GM12892 (cell line): ENCODE data around the gene RRP1B.

Experiments
- DNase-seq: peaks from one replicate; pipeline ENCODE4 v3.0.0; 2011; ENCODE audit not compliant: insufficient read length
- FAIRE-seq: peaks from 2 replicates; lab custom pipeline; 2011; peaks lifted over from hg19 to GRCh38; lab: Jason Lieb, UNC
- POLR2A ChIP-seq: IDR thresholded peaks from 2 replicates; pipeline ENCODE4 v1.6.1; 2011; ENCODE audit warnings: low read depth, low read length, control low read depth
- POLR2AphosphoS5 ChIP-seq: IDR thresholded peaks from 2 replicates; pipeline ENCODE4 v1.6.1; 2011; ENCODE audit warnings: low read depth, low read length, control low read depth
- TAF1 ChIP-seq: IDR thresholded peaks from 2 replicates; pipeline ENCODE4 v1.6.1; 2011; ENCODE audit warnings: low read depth, mild to moderate bottlenecking, control low read depth, low read length, borderline replicate concordance

The RRP1B gene

GRCh38 chr21:43624339-43624738 is 35.0 kb upstream of the RRP1B start:
- no peak for FAIRE-seq
- TF ChIP-seq TAF1 (no peak), POLR2AphosphoS5 (no peak), POLR2A (no peak)
- no peak for DNase-seq

DNA sequence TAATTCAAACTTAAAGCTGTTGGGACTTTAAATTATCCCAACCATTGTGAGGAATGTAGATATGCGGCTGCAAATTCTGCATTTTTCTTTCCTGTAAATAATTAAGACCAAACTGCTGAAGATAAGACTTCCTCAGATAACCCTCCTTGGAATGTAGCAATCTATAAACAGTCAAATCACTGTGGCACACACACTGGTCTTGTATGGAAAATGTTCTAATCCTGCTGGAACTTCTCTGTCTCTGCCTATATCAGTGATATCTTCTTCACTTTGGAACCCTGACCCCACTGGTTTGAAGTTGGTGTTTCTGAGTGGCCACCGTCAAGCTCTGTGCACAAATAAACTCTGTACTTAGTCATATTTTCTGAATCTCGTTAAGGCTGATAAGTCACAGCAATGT is 33.0 kb upstream of the RRP1B start:
- no peak for FAIRE-seq
- no peak for DNase-seq
- TF ChIP-seq TAF1, result no peak
- TF ChIP-seq POLR2AphosphoS5, result no peak
- TF ChIP-seq POLR2A, result no peak

DNA sequence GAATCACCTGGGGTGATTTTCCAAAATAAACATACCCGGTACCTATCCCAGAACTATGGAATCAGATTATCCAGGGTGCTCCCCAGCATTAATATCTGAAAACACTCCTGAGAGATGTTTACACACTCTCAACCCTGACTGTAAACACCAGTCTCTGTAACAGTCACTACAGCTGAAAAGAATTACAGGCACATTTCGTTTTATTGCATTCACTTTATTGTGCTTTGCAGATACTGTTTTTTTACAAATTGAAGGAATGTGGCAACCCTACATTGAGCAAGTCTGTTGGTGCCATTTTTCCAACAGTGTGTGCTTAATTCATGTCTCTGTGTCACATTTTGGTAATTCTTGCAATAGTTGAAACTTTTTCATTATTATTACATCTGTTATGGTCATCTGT is 31.8 kb upstream of the RRP1B start:
- TF ChIP-seq POLR2A (no peak), POLR2AphosphoS5 (no peak), TAF1 (no peak)

GRCh38 chr21:43631411-43632107 is 27.8 kb upstream of the RRP1B start:
- FAIRE-seq (no peak), DNase-seq (no peak)
- no peak for TF ChIP-seq POLR2AphosphoS5
- TF ChIP-seq TAF1, result no peak
- TF ChIP-seq POLR2A, result no peak

More for the DNA sequence above, 31.8 kb upstream of the RRP1B start:
- no peak for FAIRE-seq
- DNase-seq, result no peak

- TF ChIP-seq POLR2AphosphoS5, result no peak
- TF ChIP-seq TAF1, result no peak
- no peak for TF ChIP-seq POLR2A
- DNase-seq (no peak), FAIRE-seq (no peak)
Measured at GRCh38 chr21:43632373-43632905, 26.9 kb upstream of the RRP1B start.

DNA sequence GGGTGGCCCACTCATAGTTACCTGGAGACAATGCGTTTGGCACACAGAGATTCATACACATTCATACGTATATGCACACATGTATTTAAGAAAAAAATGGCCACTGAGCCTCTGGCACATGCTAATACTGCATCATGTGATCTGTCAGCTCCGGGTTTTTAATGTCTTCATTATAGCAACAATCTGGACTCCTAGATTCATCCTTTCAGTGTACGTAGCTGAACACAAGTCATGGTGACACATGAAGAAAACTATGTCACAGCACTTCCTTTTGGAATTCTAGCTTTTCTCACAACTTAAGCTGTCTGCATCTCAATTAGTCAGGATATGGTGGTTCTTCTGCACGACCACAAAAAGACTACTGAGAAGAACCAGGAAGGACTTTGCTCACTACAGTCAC is 24.7 kb upstream of the RRP1B start:
- DNase-seq (no peak), FAIRE-seq (no peak)

DNA sequence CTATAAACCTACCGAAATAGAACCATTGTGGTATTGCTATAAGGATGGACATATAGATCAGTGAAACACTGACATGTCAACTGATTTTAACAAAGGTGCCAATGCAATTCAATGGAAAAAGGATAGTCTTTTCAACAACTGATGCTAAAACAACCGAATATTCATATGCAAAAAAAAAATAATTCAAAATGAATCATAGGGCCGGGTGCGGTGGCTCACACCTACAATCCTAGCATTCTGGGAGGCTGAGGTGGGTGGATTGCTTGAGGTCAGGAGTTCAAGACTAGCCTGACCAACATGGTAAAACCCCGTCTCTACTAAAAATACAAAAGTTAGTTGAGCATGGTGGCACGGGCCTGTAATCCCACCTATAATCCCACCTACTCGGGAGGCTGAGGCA is 23.9 kb upstream of the RRP1B start:
- FAIRE-seq (no peak), DNase-seq (no peak)
- TF ChIP-seq POLR2AphosphoS5 (no peak), TAF1 (no peak), POLR2A (no peak)

More for the DNA sequence above, 24.7 kb upstream of the RRP1B start:
- TF ChIP-seq POLR2AphosphoS5 (no peak), TAF1 (no peak), POLR2A (no peak)

GRCh38 chr21:43637530-43638158 is 21.7 kb upstream of the RRP1B start:
- no peak for DNase-seq
- no peak for FAIRE-seq
- TF ChIP-seq TAF1, result no peak
- no peak for TF ChIP-seq POLR2AphosphoS5
- TF ChIP-seq POLR2A, result no peak

GRCh38 chr21:43639470-43640353 is 19.6 kb upstream of the RRP1B start:
- DNase-seq (no peak), FAIRE-seq (no peak)
- TF ChIP-seq POLR2AphosphoS5, result no peak
- no peak for TF ChIP-seq TAF1
- no peak for TF ChIP-seq POLR2A

DNA sequence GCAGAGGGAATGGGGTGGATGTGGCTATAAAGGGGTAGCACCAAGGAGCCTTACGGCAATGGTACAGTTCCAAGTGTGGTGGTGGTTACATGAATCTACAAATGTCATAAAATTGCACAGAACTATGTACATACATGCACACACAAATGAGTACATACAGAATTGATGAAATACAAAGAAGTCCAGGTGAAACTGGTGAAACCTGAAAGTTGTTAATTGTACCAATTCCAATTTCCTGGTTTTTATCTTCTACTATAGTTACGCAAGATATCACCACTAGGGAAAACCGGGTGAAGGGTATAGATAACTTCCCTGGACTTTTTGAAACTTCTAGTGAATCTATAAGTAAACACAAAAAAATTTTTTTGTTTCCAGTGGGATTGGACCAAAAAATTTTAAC is 19.0 kb upstream of the RRP1B start:
- FAIRE-seq (no peak), DNase-seq (no peak)
- TF ChIP-seq POLR2A (no peak), TAF1 (no peak), POLR2AphosphoS5 (no peak)

DNA sequence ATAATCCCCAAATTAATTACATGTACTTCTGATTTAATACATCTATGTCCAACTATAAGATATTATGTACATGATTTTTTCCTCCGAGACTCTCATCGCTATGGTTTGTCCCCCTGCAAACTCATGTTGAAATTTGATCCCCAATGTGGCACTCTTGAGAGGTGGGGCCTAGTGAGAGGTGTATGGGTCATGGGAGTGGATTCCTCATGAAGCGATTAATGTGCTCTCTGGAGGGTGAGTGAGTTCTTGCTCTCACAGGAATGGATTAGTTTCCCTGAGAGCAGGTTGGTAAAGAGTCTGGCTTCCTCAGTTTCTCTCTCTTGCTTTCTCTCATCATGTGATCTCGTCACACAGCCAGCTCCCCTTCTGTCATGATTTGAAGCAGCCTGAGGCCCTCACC is 16.2 kb upstream of the RRP1B start:
- TF ChIP-seq TAF1 (no peak), POLR2AphosphoS5 (no peak)
- DNase-seq (no peak), FAIRE-seq (no peak)
